Caco-2 (cell line): ENCODE data around the gene TMEM143. TPM values are rescaled to one million over a fixed set of nuclear protein-coding genes. Genes with fewer than 3 reads are reported as not detected.

Experiments
- BruUV-seq: library from RNA; stranded (reverse); fragments of 400-500 nt; replicated peaks from 2 replicates; lab custom pipeline; 2021; lab: Mats Ljungman, UMichigan
- CTCF ChIA-PET: fragments of 300-600 bp; sonication (Branson Sonifier 250); formaldehyde crosslinking; loops from one replicate; lab custom pipeline; 2022; ENCODE audit warnings: antibody characterized with exemption; lab: Charles Lee
- POLR2A ChIA-PET: fragments of 300-600 bp; sonication (Branson Sonifier 250); formaldehyde crosslinking; loops from one replicate; lab custom pipeline; 2022; ENCODE audit warnings: antibody characterized with exemption; lab: Charles Lee
- DNase-seq, 2 experiments: peaks; one replicate each; pipeline versions ENCODE4 v3.0.0 to v3.0.0-alpha.2; 2020 to 2022
- H3K27me3 ChIP-seq: replicated peaks from 2 replicates; pipeline ENCODE4 v1.6.0; 2011; ENCODE audit warnings: low read length; ENCODE audit not compliant: control insufficient read depth, insufficient read depth
- H3K36me3 ChIP-seq: 2 replicates; pipeline ENCODE4 v1.5.1; 2011; ENCODE audit warnings: low read length; ENCODE audit not compliant: control insufficient read depth, insufficient read depth
- H3K4me1 ChIP-seq: fragments of 250-450 bp; sonication (Bioruptor Pico); 2 replicates; pipeline ENCODE4 v1.5.1; 2020; ENCODE audit warnings: mild to moderate bottlenecking
- H3K4me3 ChIP-seq: 2 replicates; pipeline ENCODE4 v1.5.1; 2011; ENCODE audit warnings: low read depth, mild to moderate bottlenecking, control low read depth, low read length
- H3K9me3 ChIP-seq: fragments of 250-450 bp; sonication (Bioruptor Pico); 2 replicates; pipeline ENCODE4 v1.5.1; 2020; ENCODE audit warnings: mild to moderate bottlenecking, moderate library complexity
- H3K27ac Mint-ChIP-seq: one replicate; pipeline ENCODE4 v1.8.0; 2022; ENCODE audit warnings: mixed read lengths; ENCODE audit not compliant: unreplicated experiment
- H3K27me3 Mint-ChIP-seq: one replicate; pipeline ENCODE4 v1.8.0; 2022; ENCODE audit warnings: mixed read lengths; ENCODE audit not compliant: insufficient read depth, unreplicated experiment
- H3K36me3 Mint-ChIP-seq: one replicate; pipeline ENCODE4 v1.8.0; 2022; ENCODE audit warnings: mild to moderate bottlenecking, mixed read lengths; ENCODE audit not compliant: insufficient read depth, unreplicated experiment
- H3K4me1 Mint-ChIP-seq: one replicate; pipeline ENCODE4 v1.8.0; 2022; ENCODE audit warnings: low read depth, mixed read lengths; ENCODE audit not compliant: unreplicated experiment
- H3K4me3 Mint-ChIP-seq: one replicate; pipeline ENCODE4 v1.8.0; 2022; ENCODE audit warnings: mild to moderate bottlenecking, moderate library complexity, mixed read lengths; ENCODE audit not compliant: unreplicated experiment
- H3K9me3 Mint-ChIP-seq: one replicate; pipeline ENCODE4 v1.8.0; 2022; ENCODE audit warnings: mixed read lengths; ENCODE audit not compliant: unreplicated experiment
- CTCF ChIP-seq, 2 experiments: fragments of 200-600 bp in 1 of 2; IDR thresholded peaks; 1 replicate in 1 of 2; 2 replicates in 1 of 2; pipeline versions ENCODE4 v1.5.1 to v1.8.0; 2011 to 2022; ENCODE audit warnings: antibody characterized with exemption in 1 of 2, control low read depth in 1 of 2, inconsistent platforms in 1 of 2, low read depth in 1 of 2, low read length in 1 of 2, mild to moderate bottlenecking in 1 of 2, moderate library complexity in 1 of 2; ENCODE audit not compliant: insufficient read depth in 1 of 2, severe bottlenecking in 1 of 2, unreplicated experiment in 1 of 2
- intact Hi-C: fragments of 100-400 bp; cut with micrococcal nuclease; formaldehyde crosslinking; loops from one replicate; pipeline ENCODE4 v1.10.0; 2022; ENCODE audit not compliant: unreplicated experiment
- total RNA-seq: library from RNA; stranded (reverse); gene quantifications from 2 replicates; pipeline ENCODE4 v1.2.3, GENCODE V29; 2022

TMEM143 gene
- total RNA-seq, 1 experiment from 2014 or later: 24.4 TPM

GRCh38 chr19:48386981-48387380 is 23.2 kb upstream of the TMEM143 start:
- ChIA-PET CTCF (no interaction called here), POLR2A (no interaction called here)
- Mint-ChIP-seq H3K27me3 (no peaks in the 10 kb centered on the region), H3K36me3 (peaks cover 93% of the 10 kb centered on the region), H3K9me3 (no peaks in the 10 kb centered on the region), H3K4me1 (peaks cover 7% of the 10 kb centered on the region), H3K4me3 (no peak overlapping the region), H3K27ac (no peak overlapping the region)
- Histone ChIP-seq H3K4me3 (no peak overlapping the region), H3K36me3 (peaks cover 1% of the 10 kb centered on the region; the same call in 1 of the 2 replicates), H3K4me1 (no peaks in the 10 kb centered on the region), H3K27me3 (no peaks in the 10 kb centered on the region), H3K9me3 (no peaks in the 10 kb centered on the region)
- intact Hi-C loops: no loop called here
- no peak for DNase-seq
- no peak for TF ChIP-seq CTCF (IDR thresholded peaks at IDR 0.05; ENCODE audit: insufficient read depth in 1 of 2, low read depth in 1 of 2, low read length in 1 of 2, severe bottlenecking in 1 of 2, unreplicated experiment in 1 of 2)
- BruUV-seq: no TSS peak

GRCh38 chr19:48385461-48386087 is 21.8 kb upstream of the TMEM143 start:
- Mint-ChIP-seq H3K9me3 (no peaks in the 10 kb centered on the region), H3K27ac (no peak overlapping the region), H3K27me3 (no peaks in the 10 kb centered on the region), H3K4me1 (peaks cover 7% of the 10 kb centered on the region), H3K4me3 (no peak overlapping the region), H3K36me3 (peaks cover 91% of the 10 kb centered on the region)
- intact Hi-C loops: no loop called here
- CTCF ChIA-PET: interaction anchor here (0.6 kb wide), 1 partner anchor 96 kb away, joined by 3 read pairs; no protein-coding TSS in a partner anchor
- H3K4me3 ChIP-seq: no peak overlapping the region
- no peaks in the 10 kb centered on the region for H3K9me3 ChIP-seq
- peaks cover 1% of the 10 kb centered on the region; the same call in 1 of the 2 replicates for H3K36me3 ChIP-seq
- POLR2A ChIA-PET: no interaction called here
- DNase-seq: no peak
- no peaks in the 10 kb centered on the region for H3K27me3 ChIP-seq
- no peak for TF ChIP-seq CTCF (IDR thresholded peaks at IDR 0.05; ENCODE audit: insufficient read depth in 1 of 2, low read depth in 1 of 2, low read length in 1 of 2, severe bottlenecking in 1 of 2, unreplicated experiment in 1 of 2)
- H3K4me1 ChIP-seq: no peaks in the 10 kb centered on the region
- BruUV-seq: no TSS peak

GRCh38 chr19:48382286-48382685 is 18.5 kb upstream of the TMEM143 start:
- intact Hi-C loops: no loop called here
- no TSS peak for BruUV-seq
- ChIA-PET POLR2A (no interaction called here), CTCF (no interaction called here)
- H3K4me1 ChIP-seq: no peaks in the 10 kb centered on the region
- Mint-ChIP-seq H3K4me1 (no peaks in the 10 kb centered on the region), H3K9me3 (no peaks in the 10 kb centered on the region), H3K4me3 (no peak overlapping the region), H3K36me3 (peaks cover 80% of the 10 kb centered on the region), H3K27ac (no peak overlapping the region), H3K27me3 (no peaks in the 10 kb centered on the region)
- H3K9me3 ChIP-seq: no peaks in the 10 kb centered on the region
- no peaks in the 10 kb centered on the region for H3K27me3 ChIP-seq
- TF ChIP-seq CTCF (IDR thresholded peaks at IDR 0.05; ENCODE audit: insufficient read depth in 1 of 2, low read depth in 1 of 2, low read length in 1 of 2, severe bottlenecking in 1 of 2, unreplicated experiment in 1 of 2): no peak
- no peak overlapping the region for H3K4me3 ChIP-seq
- no peak for DNase-seq
- H3K36me3 ChIP-seq: no peaks in the 10 kb centered on the region
